ENCODE results near the gene S100PBP.

The S100PBP gene

DNA sequence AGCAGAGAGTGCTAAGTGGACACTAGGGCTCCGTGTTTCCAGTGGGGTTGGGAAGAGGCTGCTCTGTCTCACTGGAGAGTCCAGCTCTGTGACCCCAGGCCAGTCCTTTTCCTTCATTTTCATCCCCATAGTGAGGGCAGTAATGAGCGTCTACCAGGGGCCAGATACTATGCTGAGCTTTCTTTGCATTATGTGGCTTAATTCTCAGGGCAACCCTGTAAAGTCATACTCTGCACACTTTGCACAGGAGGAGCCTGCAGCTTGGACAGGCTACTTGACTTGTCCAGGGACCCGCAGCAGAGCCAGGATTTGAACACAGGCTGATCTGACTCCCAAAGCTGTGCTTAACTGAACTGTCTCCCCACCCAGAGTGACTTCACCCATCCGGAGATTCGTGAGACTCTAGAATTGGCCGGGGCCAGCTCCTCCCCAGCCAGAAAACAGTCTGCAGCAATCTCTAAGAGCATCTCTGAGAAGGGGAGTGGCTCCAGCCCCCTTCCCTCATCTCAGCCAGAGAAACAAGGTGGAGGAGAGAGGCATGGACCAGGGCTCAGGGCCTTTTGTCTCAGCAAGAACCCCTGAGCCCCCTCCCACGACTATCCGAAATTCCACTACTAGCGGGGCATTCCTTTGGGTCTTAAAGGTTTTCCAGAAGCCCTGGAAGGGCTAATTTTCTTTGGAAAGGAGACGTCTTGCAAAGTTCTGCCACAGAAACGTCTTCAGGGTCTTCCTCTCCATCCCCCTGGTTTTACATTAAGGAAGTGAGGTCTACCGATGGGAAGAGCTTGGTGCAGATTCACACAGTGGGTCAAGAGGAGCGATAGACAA, 54.1 kb downstream of the S100PBP start:
- DNase-seq, result no peak

DNA sequence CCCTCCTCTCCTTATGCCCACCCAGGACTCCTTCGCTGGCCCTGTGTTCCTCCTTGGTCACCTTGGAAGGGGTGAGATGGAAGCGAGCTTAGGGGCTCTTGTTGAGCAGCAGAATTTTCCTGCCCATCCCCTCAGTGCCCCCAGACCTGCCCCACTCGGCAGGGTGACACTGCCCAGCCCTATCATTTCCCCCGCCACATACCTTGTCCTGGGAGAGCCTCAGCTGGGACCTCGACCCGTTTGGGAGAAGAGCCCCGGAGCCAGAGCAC, 54.7 kb downstream of the S100PBP start:
- no peak for DNase-seq

DNA sequence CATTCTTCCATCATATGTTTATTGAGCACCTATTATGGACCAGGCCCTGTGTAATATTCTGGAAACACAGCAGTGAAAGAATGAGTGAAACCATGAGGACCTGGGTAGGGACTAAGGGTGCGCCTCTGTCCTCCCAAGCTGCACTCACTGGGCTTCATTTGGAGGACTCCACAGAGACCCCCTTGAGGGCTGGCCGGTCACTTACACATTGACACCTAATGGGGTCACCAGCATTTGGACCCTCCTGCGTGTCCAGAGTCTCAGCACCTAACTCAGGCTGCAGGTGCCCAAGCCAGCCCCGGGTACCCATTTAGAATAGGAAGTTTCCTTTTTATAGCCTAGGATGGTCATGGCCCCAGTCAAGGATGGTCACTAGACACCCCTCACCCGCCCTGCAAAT, 56.0 kb downstream of the S100PBP start:
- no peak for DNase-seq

DNA sequence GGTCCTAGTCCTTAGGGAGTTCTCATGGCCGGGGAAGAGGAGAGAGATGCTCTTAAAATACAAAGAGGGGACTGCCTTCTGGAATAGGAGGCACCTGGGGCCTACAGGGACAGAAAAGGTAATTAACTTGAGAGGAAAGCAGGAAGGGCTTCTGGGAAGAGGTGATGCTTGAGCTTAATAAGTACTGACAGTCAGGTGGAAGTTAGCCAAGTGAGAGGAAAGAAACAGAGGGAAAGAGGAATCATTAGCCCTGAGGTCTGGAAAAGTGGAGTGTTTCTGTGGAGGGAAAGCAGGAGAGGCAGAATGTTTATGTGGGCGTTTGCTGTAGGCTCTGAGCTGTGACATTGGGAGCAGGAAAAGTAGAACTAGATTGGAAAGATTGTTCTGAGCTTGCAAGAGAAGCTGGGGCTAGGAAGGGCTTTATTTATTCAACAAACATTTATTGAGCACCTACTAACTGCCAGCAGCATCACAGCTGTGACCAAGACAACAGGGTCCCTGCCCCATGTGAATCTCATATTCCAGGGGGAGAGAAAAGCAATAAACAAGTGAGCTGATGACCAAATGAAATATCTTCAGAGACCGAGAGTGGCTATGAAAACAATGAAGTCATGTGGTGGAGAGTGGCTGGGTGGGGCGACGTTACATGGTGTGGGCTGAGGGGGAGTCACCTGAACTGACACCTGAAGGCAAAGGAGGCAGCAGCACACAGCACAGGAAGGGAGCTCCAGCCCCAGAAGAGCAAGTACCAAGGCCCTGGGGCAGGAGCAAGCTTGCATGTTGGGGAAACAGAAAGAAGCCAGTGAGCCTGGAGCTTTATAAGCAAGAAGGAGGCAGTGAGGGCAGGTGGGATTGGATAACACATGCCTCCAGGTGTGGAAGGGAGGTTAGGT, 57.7 kb downstream of the S100PBP start:
- DNase-seq, result no peak

DNA sequence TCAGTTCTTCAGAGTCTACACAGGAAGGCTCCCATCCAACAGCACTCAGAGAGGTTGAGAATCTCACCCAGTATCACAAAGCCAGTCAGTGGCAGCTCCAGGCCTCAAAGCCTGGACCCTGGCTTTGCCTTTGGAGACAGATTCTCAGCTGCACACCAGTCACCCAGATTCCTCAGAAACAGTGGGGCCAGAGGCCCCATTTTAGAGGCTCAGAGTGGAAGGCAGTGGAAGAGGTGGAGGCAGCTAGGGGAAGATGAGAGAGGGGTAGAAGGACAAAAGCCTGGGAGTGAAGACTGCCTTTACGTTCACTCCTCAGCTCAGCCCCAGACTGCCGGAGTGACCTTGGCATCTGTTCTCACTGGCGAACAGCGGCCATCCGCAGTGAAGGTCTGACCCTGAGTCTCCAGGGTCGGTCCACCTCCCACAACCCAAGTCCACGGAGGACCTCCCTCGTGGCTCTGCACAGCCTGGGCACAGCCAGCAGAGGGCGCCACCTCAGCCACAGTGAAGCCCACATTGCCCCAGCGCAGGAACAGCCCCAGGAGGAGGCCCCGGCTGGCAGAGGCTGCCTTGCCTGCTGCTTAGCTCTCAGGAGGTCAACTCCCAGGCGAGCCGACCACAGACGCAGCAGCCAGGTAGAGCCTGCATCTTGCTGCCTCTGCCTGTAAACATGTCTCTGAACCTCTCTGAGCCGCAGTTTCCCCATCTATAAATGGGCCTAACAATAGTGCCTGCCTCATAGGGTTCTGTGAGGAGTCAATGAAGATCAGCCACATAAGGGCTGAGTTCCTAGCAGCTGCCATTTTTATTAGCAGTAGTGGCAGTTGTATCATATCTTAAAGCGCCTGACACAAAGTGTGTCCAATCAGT, 59.1 kb downstream of the S100PBP start:
- peak; percentile 59 for DNase-seq

DNA sequence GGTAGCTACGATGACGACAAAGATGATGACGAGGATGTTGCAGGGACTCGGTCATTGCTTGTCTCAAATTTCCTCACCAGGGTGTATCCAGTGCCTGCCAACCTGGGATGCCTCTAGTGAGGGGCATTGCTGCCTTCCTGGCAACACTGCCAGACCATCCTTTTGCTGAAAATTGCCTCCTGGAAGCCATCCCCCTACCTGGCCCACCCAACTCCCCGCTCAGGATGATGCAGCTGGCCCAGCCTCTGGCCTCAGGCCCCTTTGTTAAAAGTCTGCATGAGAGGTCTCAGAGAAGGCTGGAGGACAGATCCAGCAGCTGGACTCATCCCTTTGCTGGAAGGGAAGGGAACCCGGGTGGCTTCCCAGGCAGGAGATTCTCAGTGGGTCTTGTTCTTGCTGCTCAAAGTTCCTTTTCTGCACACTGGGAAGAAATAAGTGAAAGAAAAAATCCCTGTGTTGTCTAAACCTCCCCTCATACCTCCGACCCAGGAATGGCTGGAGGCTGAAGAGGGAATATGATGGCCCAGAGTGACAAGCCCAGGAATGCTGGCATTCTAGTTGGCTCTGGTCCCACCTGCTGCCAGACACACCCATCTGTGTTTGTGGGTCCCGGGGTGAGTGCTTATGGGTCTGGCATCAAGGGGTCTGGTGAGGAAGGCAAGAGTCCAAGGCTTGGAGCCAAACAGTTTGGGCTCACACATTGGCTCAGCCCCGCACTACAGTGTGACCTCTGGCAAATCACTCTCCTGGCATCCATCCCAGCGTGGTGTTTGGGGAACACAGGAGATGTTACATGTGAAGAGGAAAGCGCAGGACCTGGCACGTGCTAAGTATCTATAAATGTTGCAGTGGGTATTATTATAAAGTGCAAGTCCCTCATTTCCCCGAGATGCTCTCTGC, 60.0 kb downstream of the S100PBP start:
- no peak for DNase-seq

DNA sequence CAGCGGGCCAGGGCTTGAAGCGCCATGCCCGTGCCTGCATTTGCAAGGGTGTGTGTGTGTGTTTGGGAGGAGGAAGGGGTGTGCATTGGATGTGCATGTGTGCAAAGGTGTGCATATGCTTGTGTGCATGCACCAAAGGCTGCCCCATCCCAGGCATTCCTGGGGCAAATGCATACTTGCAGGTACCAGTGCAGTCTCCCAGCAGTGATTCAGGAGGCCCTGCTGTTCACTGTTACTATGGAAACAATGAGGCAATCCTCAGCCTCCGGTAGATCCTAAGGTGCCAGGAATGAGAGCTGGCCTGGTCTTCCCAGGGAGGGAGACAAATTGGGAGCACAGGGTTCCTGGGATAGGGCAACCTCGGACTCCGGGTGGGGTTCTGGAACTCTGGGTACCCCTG, 60.7 kb downstream of the S100PBP start:
- DNase-seq, result no peak

DNA sequence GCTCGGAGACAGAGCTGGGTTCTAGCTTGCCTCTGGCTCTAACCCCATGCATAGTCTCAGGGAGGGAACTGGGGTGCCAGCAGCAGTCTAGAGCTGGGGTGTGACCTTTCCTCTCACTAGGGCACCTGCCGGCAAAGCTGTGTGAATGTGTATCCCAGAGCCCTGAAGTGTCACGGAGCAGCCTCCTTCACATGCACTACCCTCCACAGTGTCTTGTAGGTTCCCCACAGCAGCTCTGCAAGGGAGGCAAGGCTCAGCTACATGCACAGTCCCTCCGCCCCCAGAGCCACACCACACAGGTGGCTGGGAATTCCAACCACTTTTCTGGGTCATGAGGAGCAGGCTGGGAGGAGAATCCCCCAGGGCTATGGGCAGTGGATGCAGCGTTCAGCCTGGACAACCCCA, 61.2 kb downstream of the S100PBP start:
- no peak for DNase-seq

DNA sequence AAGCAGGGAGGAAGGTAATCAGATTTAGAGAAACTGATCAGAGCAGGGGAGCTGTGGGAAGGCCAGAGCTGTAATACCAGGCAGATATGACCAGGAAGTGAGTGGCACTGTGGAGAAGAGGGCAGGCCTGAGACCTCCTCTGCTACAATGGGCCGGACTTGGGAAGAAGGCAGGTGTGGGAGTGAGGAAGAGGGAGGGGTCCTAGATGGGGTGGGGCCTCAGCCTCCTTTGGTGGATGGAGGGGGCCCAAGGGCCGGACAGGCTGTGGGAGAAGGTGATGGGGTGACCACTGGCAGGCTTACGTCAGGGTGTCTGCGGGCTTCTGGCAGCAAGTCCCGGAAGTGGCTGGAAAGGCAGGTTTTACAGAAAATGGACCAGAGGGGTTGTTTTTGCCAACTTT, 63.8 kb downstream of the S100PBP start:
- no peak for DNase-seq

DNA sequence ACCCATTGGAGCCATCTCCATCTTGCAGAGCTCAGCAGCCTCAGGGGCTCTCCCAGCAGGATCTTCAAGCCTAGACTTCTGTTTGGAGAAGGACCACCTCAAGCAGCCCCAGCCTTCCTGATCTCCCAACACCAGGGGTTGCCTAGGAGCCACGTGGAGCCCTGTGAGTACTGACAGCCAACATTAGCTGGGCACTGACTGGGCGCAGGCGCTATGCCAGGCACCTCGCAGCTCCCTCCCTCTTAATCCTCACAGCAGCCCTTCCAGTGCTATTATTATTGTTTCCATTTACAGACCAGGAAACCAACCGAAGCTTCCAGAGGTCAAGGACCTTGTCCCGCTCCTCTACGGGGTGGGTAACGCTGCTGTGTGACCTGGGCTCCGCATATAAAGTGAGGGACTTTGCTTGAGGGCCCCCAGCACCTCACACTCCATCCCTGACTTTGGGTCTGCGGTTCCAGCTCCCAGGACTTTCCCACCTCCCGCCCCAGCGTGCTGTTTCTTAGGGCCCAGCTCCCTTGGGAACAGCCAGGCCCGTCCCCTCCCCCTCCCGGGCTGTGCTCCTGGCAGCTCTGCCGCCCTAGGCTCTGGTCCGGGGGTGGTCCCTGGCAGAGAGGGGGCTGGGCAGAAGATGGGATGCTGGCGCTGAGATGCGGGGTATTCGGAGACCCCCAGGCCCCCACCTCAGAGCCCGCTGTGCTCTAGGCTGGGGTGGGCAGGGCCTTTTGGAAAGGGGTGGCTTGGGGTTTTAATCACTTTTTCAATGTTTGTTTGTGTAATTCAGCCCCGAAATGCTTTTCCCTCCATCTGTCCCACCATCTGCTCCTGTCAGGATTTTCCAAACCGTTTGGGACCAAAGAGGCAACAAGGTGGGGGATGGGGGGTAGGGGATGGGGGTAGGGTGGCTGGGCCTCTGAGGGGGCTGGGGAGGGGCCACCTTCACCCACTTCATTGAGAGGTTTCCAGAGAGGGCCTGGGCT, 64.7 kb downstream of the S100PBP start:
- DNase-seq, result no peak

DNA sequence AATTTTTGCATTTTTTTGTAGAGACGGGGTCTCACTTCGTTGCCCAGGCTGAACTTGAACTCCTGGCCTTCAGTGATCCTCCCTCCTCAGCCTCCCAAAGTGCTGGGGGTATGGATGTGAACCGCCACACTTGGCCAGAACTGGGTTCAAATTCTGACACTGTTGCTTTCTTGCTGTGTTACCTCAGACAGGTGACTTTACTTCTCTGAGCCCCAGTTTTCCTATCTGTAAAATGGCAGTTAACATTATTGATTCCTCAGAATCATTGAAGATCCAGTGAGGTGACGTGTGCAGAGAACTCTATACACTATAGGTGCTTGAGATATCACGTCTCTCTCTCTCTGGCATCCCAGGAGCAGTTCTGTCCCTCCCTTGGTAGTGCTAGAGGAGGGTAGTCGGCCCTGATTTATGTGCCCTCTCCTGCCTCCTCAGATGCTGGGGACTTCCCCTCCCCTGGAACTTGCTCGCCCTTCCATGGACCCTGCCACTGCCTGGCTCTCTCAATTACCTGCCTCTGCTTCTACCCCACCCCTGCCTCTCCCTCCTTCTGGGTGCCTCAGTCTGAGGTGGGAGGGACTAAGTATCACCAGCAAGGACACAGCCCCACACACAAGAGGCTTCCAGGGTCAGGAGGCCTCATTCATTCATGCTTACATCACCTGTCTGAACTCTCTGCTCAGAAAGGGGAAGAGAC, 66.0 kb downstream of the S100PBP start:
- no peak for DNase-seq

DNA sequence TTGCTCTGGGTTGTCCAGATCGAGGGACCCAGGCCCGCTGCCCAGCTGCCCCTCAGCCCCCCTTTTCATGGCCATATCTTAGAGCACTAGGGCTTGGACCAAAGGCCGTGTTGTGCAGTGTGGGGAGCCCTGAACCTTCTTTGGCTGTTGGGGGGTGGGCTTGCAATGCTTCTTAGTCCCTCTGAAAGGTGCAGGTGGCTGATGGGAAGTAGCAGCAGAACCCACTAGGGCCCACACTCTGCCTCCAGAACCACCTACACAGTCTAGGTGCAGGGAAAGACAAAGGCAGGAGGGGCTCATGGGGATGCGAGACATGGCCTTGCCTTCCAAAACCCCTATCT, 66.5 kb downstream of the S100PBP start:
- no peak for DNase-seq

DNA sequence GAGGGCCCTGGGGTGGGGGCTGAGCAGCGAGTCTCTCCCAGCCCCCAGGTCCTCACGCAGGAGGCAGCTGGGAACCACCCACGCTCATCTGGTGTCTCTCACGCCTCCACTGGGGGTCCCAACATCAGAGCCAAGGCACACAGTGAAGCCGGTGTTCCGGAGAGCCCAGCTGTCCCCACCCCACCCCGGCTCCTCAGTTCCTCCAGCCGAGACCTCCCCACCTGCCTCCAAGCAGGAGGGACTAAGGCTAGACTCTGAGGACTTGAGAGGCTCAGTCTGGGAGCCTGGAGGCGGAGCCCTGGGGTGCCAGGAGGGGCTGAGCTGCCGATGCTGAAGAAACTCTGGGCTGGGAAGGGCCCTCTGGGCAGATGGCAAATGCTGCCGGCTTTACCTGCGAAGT, 67.3 kb downstream of the S100PBP start:
- no peak for DNase-seq

DNA sequence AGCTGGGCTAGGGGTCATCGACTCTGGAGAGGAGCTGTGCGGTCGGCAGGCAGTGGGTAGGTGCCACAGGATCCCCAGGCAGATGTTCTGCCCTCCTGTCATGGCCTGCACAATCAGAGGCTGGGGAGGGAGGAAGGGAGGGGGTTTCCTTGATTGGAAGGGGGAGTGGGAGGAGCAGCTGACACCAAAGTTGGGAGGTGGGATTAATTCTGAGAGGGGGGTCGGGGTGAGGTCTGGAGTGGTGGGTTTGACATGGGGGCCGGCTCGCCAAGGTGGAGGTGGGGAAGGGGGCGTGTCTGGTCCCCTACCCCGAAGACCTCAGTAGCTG, 68.2 kb downstream of the S100PBP start:
- no peak for DNase-seq

DNA sequence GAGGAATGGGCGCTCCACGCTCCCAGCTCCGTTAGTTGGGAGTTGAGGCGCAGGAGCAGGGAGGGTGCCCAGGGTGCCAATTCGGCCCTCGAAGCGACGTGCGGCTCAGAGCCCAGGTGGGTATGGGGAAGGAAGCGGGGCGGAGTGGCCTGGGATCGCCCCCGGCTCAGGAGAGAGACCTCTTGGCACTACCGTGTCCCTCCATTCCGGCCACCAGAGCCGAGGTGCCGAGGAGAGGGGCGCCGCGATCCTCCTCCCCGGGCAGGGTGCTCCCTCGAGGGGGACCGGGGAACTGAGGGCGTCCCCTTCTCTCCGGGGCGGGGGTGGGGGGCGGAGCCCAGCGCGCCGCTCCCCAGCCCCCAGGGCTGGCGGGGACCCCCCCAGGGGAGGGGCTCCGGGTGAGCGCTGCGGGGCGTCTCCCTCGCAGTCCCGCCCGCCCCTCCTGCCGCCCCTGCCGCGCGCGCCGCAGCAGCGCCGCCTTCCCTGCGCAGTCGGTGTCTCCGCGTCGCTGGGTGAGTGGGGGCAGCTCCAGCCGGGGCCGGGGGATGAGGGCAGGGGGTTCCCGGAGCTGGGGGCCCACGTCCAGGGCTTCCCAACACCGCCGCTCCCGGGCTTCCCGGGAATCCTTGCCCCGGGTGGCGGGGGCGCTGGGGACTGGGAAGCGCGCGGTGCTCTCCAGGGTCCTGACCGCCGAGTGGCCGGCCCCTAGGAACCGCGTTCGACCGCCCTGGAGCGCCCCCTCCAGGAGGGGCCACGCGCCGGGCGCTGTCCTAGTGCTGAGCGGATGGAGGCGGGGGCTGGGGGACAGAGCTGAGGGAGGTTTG, 68.8 kb downstream of the S100PBP start, which contains the start of gene HPCA:
HPCA (plus strand) TSS at position 488 of the 824 bp plus-strand sequence. CDS start 2,408 bp downstream, outside the sequence.
- no peak for DNase-seq

DNA sequence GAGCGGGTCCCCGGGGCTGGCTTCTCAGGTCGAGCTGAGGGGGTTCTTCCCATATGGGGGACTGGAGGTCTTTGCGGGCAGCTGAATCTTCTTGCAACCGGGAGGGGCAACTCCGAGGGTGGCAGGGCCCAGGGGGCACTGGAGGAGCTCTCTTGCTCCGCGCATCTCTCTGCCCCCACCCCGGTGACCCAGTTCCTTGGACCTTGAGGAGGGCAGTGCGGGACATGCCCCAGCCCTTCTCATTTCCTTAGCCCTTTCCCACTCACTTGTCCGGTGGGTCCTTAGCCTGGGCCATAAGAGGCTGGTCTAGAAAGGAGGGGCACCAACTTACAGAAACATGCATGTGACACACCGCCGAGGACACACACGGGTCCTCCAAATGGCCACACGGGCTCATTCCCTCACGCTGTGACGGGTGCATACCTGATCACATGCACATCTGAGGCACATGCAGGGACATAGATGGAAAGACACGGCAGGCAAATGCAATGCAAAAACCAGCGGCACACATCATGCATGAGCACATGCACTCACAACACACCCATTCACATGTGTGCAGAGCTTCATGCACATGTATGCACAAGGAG, 69.5 kb downstream of the S100PBP start:
- DNase-seq, result no peak

DNA sequence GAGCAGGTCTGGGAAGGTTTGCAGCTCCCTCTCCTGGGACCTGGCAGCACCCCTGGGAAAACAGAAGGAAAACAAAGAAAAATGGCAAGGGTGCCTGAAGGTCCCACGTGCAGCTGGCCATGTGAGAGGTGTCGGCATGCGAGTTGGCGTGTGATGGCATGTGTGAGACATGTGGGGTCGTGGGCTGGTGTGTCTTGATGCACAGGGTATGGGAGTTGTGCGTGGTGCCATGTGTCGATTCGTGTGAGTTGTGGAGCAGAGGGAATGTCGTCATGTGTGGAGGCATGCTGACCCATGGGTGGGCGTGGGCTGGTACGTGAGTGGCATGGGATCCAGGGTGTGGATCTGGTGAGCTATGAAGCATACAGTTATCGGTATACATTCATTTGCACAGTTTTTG, 70.2 kb downstream of the S100PBP start:
- no peak for DNase-seq

DNA sequence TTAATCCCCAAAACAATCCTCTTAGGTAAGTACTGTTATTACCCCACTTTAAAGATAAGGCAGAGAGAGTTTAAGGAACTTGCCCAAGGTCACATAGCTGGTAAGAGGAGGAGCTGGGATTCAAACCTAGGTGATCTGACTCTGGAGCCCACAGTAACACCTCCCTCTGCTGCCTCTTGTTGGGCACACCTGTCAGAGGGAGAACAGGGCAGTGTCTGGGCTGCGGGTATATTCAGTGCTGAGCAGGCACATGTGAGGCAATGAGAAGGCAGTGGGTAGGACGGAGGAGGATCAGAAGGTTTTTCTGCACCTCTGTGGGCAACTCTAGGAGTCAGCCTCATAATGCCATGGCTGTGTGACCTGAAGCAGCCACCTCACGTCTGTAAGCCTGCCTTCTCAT, 70.7 kb downstream of the S100PBP start:
- DNase-seq, result no peak
